Stimulated activated CD8-positive, alpha-beta memory T cell treated with anti-CD3 and anti-CD28 coated beads, Interleukin-15, amount 100 ng/mL, for 4 hours (primary cell): Measurements from ENCODE around the gene NCOA1.
"Not testable (repeated sequence)": the region's sequence is repeated elsewhere in the genome, so short reads cannot be mapped to it uniquely, and the experiment has no call there.

Experiments used
- DNase-seq, 2 donors: peaks; one replicate each; pipeline ENCODE4 v3.0.0-alpha.2; 2020; ENCODE audit warnings: low read depth in 2 of 2

The NCOA1 gene

GRCh38 chr2:24792542-24792873 is 301.5 kb downstream of the NCOA1 start:
- no peak for DNase-seq

DNA sequence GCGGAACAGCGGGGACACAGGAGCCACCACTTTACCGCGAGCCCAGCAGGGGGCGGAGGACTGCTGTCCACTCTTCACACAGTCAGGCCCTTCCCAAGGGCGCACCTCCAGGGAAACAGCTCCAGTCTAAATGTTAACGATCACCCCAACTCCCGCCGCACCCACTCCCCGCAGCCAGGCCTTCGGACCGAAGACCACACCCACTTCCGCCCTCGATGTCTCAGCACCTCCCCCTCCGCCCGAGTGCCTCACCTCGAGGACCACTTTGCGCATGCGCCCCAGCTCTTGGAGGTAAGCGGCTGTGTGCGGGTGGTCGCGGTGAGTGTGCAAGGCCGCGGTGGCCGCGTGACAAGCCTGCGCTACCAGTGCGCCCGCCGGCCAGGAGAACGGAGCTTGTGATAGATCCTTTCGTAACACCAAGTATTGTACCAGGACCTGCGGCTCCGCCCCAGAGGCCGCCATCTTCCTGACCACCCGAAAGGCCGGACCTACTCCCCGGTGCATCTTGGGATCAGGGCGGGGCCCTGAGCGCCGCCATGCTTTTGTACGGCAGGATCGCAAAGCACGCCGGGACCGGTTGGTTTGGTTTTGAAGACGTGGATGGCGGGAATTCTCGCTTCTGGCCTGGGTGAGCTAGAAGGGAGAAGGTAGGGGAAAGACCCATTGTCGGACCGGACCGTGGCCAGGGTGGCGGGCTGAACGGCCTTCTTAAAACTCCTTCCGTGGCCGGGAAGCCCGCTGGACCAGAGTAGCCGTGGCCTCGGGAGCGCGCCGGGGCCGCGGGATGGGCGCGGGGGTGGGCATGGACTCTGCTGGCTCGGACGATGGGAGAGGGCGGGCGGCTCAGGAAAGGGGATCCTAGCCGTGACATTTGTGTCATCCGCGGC is 302.1 kb downstream of the NCOA1 start, which contains the start of the genes CENPO and PTRHD1:
Gene CENPO, plus strand, starts transcription at position 552 of the 887 bp plus-strand sequence. CDS start 495 bp downstream, outside the sequence.
Gene PTRHD1, minus strand, starts transcription at position 518 of the 887 bp plus-strand sequence. Its CDS starts 14 bp downstream, at position 504.
- peak; percentile 91 for DNase-seq

- DNase-seq, result no peak
These were observed 302.8 kb downstream of the NCOA1 start for GRCh38 chr2:24793761-24794435.

- no peak for DNase-seq
These were observed 306.6 kb downstream of the NCOA1 start for GRCh38 chr2:24797644-24798043.

GRCh38 chr2:24800487-24800886 is 309.4 kb downstream of the NCOA1 start:
- DNase-seq, result not testable (repeated sequence)

DNA sequence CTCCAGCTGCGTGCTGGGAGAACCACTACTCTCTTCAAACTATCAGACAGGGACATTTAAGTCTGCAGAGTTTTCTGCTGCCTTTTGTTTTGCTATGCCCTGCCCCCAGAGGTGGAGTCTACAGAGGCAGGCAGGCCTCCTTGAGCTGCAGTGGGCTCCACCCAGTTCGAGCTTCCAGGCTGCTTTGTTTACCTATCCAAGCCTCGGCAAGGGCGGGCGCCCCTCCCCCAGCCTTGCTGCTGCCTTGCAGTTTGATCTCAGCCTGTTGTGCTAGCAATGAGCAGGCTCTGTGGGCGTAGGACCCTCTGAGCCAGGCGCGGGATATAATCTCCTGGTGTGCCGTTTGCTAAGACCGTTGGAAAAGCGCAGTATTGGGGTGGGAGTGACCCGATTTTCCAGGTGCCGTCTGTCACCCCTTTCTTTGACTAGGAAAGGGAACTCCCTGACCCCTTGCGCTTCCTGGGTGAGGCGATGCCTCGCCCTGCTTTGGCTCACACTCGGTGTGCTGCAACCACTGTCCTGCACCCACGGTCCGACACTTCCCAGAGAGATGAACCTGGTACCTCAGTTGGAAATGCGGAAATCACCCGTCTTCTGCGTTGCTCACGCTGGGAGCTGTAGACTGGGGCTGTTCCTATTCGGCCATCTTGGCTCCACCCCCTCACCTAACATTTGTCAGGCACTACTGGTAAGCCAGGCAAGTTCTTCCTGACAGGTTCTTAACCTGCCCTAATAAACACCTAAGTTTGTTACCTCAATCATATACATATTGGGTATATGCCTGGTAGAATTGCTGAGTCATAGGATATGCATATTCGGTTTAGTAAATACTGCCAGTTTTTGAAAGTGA is 315.0 kb downstream of the NCOA1 start:
- DNase-seq, result not testable (repeated sequence)

DNA sequence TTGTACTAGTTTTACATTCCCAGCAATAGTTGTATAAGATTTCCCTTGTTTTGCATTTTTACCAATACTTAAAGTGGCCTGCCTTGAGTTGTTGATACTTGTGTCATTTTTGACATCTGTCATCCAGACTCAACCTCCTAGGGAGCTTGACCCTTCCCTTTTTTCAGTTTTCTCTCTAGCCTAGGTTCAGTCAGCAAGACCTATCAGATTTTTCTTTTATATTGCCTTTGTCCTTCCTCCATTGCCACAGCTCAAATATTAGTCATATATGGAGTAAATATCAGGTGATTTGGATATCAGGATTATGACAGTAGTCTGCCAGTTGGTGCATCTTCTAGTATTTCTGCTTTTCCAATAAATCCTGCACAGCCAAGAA is 315.6 kb downstream of the NCOA1 start:
- DNase-seq, result no peak

- DNase-seq, result no peak
These were observed 318.4 kb downstream of the NCOA1 start for GRCh38 chr2:24809316-24810007.

- no peak for DNase-seq
These were observed 322.7 kb downstream of the NCOA1 start for GRCh38 chr2:24813691-24814137.

GRCh38 chr2:24814516-24814915 is 323.5 kb downstream of the NCOA1 start:
- no peak for DNase-seq

- DNase-seq, result no peak
These were observed 324.1 kb downstream of the NCOA1 start for GRCh38 chr2:24815171-24815570.

DNA sequence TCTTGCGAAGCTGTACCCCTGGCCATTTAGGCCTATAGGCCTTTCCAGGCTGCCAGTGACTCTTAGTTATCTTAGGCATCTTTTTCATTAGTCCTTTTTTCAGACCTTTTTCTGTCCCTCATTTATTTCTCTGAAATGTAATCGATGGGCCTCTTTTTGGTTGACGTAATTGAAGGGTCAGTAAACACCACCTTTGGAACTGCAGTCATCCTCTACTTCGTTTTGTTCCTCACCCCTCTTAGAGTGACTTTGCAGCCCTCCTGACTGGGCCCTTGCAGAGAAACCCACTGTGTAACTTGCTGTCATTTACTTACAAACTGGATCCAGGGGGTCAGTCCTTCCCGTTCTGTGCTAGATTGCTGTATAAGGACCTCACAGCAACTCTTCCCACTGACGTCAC is 325.4 kb downstream of the NCOA1 start:
- no peak for DNase-seq

DNA sequence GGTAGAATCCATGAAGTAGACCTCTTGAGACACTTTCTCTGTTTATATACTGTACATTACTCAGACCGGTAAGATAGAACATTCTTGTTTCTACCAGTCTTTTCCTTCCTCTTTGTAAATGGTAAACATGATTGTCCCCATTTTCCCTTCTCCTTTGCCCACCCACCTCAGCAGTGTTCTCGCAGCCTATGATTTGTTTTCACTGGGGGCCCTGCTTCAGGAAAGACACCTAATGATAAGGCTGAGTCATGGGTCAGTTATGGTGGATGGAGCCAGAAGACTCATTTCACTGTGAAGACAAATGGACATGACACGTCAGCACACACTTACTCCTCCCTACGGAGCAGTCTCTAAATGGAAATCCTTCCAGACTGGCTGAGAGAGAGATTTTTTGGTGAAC is 325.8 kb downstream of the NCOA1 start:
- DNase-seq, result no peak

- DNase-seq, result no peak
These were observed 327.7 kb downstream of the NCOA1 start for GRCh38 chr2:24818721-24819167.

DNA sequence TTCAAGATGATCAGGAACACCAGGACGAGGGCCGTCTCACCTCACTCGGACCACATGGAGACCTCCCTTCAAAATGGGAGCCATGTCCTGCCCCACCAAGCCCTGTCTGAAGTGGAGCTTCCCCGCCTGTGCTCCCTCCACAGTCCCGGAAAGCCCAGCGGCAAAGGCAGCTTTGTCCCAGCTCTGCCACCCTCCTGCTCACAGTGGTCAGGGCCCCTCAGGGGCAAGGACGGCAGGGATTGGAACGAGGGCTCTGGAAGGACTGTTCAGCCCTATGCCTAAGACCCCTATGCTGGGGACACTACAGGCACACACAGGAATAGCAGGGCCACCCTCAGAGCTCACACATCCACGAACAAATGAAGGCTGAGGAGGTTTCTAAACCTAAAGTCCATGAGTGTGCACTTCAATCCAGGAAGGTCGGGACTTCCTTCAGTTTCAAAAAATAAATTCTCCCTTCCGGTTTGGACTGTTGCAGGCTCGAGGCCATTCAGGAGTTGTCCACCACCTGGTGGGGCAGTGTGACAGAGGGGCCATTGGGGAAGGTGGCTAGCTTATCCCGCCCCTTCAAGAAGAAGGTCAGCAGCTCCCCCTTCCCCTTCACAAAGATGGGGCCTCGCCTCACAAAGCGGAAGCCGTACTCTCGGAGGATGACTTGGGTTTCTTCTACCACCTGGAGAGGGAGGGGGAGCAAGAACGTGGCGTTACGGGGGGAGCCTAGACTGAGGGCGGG is 328.6 kb downstream of the NCOA1 start:
- no peak for DNase-seq

DNA sequence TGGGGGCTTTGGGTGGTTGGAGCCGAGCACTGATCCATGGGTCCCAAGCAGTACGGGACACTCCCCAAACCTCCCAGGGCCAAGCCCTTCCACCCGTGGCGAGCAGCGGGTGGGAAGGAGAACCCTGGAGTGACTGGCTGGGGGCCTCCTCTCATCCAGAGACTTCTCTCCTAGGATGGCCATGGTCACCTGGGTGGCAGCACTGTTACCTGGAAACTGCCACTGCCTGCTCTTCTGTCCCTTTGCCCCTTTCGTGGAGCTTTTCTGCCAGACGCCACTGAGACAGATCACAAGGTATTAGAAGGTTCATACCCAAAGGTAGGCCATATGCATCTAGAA is 329.1 kb downstream of the NCOA1 start:
- no peak for DNase-seq
